Neural cell (in vitro differentiated cells): ENCODE measurements around the gene LRRC63. TPM values are rescaled to one million over a fixed set of nuclear protein-coding genes. Genes with fewer than 3 reads are reported as not detected.
A peak's percentile ranks its signal among the peaks of the same experiment; 100 is the strongest.
"Not testable (repeated sequence)": the region's sequence is repeated elsewhere in the genome, so short reads cannot be mapped to it uniquely, and the experiment has no call there.

Experiments
- H2AFZ ChIP-seq: fragments of 200-600, 300-800 bp; sonication (generic), shearing (Covaris generic); 2 replicates; pipeline ENCODE4 v1.6.0; 2014; ENCODE audit warnings: low read depth, mild to moderate bottlenecking, antibody characterized with exemption, low read length, moderate library complexity
- H3F3A ChIP-seq: fragments of 200-600 bp; shearing (Covaris generic); 2 replicates; pipeline ENCODE4 v1.6.1; 2016; ENCODE audit warnings: mild to moderate bottlenecking, moderate library complexity, mixed read lengths, antibody characterized with exemption, low read length; ENCODE audit not compliant: insufficient read depth, poor library complexity, severe bottlenecking
- H3K27ac ChIP-seq: fragments of 200-600, 300-800 bp; sonication (generic), shearing (Covaris generic); 2 replicates; pipeline ENCODE4 v1.5.1; 2014; ENCODE audit warnings: mild to moderate bottlenecking, low read length, moderate library complexity
- H3K27me3 ChIP-seq: fragments of 300-800, 200-600 bp; sonication (generic), shearing (Covaris generic); 2 replicates; pipeline ENCODE4 v1.6.0; 2014; ENCODE audit warnings: mild to moderate bottlenecking, low read depth, low read length, moderate library complexity; ENCODE audit not compliant: insufficient read depth
- H3K36me3 ChIP-seq: fragments of 300-800, 200-600 bp; sonication (generic), shearing (Covaris generic); 2 replicates; pipeline ENCODE4 v1.5.1; 2014; ENCODE audit warnings: mild to moderate bottlenecking, antibody characterized with exemption, low read length, moderate library complexity; ENCODE audit not compliant: insufficient read depth
- H3K4me2 ChIP-seq: fragments of 300-800, 200-600 bp; sonication (generic), shearing (Covaris generic); 2 replicates; pipeline ENCODE4 v1.6.0; 2014; ENCODE audit warnings: mild to moderate bottlenecking, low read length
- H3K4me3 ChIP-seq: fragments of 300-800, 200-600 bp; sonication (generic), shearing (Covaris generic); 2 replicates; pipeline ENCODE4 v1.5.1; 2014; ENCODE audit warnings: mild to moderate bottlenecking, low read length, moderate library complexity
- H3K79me2 ChIP-seq: fragments of 200-600 bp; shearing (Covaris generic); replicated peaks from 2 replicates; pipeline ENCODE4 v1.6.0; 2014; ENCODE audit warnings: mild to moderate bottlenecking, low read length, moderate library complexity; ENCODE audit not compliant: insufficient read depth
- H3K9ac ChIP-seq: fragments of 300-800, 200-600 bp; sonication (generic), shearing (Covaris generic); 2 replicates; pipeline ENCODE4 v1.6.1; 2016; ENCODE audit warnings: mild to moderate bottlenecking, low read length, mixed read lengths
- H3K9me2 ChIP-seq: fragments of 200-600 bp; shearing (Covaris generic); 2 replicates; pipeline ENCODE4 v1.6.1; 2016; ENCODE audit warnings: mild to moderate bottlenecking, low read length, mixed read lengths; ENCODE audit not compliant: insufficient read depth
- H3K9me3 ChIP-seq: fragments of 200-600, 300-800 bp; sonication (generic), shearing (Covaris generic); 2 replicates; pipeline ENCODE4 v1.6.1; 2016; ENCODE audit warnings: mild to moderate bottlenecking, mixed run types, low read length, moderate library complexity, mixed read lengths
- H4K20me1 ChIP-seq: fragments of 200-600 bp; shearing (Covaris generic); 2 replicates; pipeline ENCODE4 v1.6.1; 2016; ENCODE audit warnings: mild to moderate bottlenecking, mixed run types; ENCODE audit not compliant: insufficient read depth
- CTCF ChIP-seq: fragments of 450-650 bp; IDR thresholded peaks from 2 replicates; pipeline ENCODE4 v1.5.1; 2014; ENCODE audit warnings: antibody characterized with exemption, mild to moderate bottlenecking, moderate library complexity; ENCODE audit not compliant: poor library complexity, severe bottlenecking
- EP300 ChIP-seq: fragments of 450-650 bp; conservative IDR thresholded peaks from 2 replicates; pipeline ENCODE4 v1.6.1; 2014; ENCODE audit warnings: antibody characterized with exemption, mild to moderate bottlenecking, moderate library complexity; ENCODE audit not compliant: poor library complexity, severe bottlenecking
- EZH2 ChIP-seq: fragments of 200-600, 300-800 bp; shearing (Covaris generic), sonication (generic); IDR thresholded peaks from 2 replicates; pipeline ENCODE4 v1.6.1; 2014; ENCODE audit warnings: antibody characterized with exemption, low read length, borderline replicate concordance, mild to moderate bottlenecking; ENCODE audit not compliant: insufficient read depth, poor library complexity, severe bottlenecking
- MXI1 ChIP-seq: fragments of 450-650 bp; conservative IDR thresholded peaks from 2 replicates; pipeline ENCODE4 v1.6.1; 2014; ENCODE audit warnings: antibody characterized with exemption, mild to moderate bottlenecking; ENCODE audit not compliant: poor library complexity, severe bottlenecking
- POLR2AphosphoS5 ChIP-seq: IDR thresholded peaks from 2 replicates; pipeline ENCODE4 v1.6.1; 2012
- RAD21 ChIP-seq: fragments of 450-650 bp; conservative IDR thresholded peaks from 2 replicates; pipeline ENCODE4 v1.6.1; 2014; ENCODE audit warnings: antibody characterized with exemption, mild to moderate bottlenecking, moderate library complexity
- REST ChIP-seq: IDR thresholded peaks from 2 replicates; pipeline ENCODE4 v1.6.1; 2012; ENCODE audit warnings: borderline replicate concordance
- SMC3 ChIP-seq: fragments of 450-650 bp; conservative IDR thresholded peaks from 2 replicates; pipeline ENCODE4 v1.6.1; 2014; ENCODE audit warnings: antibody characterized with exemption, mild to moderate bottlenecking, moderate library complexity; ENCODE audit not compliant: poor library complexity
- TAF1 ChIP-seq: IDR thresholded peaks from 2 replicates; pipeline ENCODE4 v1.6.1; 2012; ENCODE audit warnings: low read depth
- polyA minus RNA-seq: library from RNA; depleted of rRNA, polyadenylated mRNA; stranded (reverse); fragments of >200 nt; gene quantifications from 2 replicates; pipeline ENCODE4 v1.2.3, GENCODE V29; 2014
- polyA plus RNA-seq: library from polyadenylated mRNA; depleted of rRNA; stranded (reverse); fragments of >200 nt; gene quantifications from 2 replicates; pipeline ENCODE4 v1.2.3, GENCODE V29; 2014

Gene LRRC63
- polyA plus RNA-seq (not detected in 2 replicates), polyA minus RNA-seq (not detected in 2 replicates)

GRCh38 chr13:46211483-46212351 lies at the start of gene LRRC63:
Gene LRRC63, plus strand, starts transcription at chr13:46211928. Its CDS starts 1,107 bp downstream, at chr13:46213035.
- Histone ChIP-seq H3K36me3 (no peaks in the 10 kb centered on the region), H3K4me2 (no peak within 1 kb of the TSS), H3K9me2 (no peaks in the 10 kb centered on the region), H3K9me3 (no peaks in the 10 kb centered on the region), H3K79me2 (no peaks in the 10 kb centered on the region), H3K27me3 (peaks cover 10% of the 10 kb centered on the region), H3F3A (no peaks in the 10 kb centered on the region), H4K20me1 (no peaks in the 10 kb centered on the region), H3K27ac (no peak within 1 kb of the TSS), H3K9ac (no peak within 1 kb of the TSS), H2AFZ (no peak within 1 kb of the TSS), H3K4me3 (peak within 1 kb of the TSS; percentile 61)
- no peak for TF ChIP-seq EZH2
- no peak for TF ChIP-seq SMC3
- no peak for TF ChIP-seq EP300
- no peak for TF ChIP-seq TAF1
- TF ChIP-seq CTCF, result no peak
- no peak for TF ChIP-seq MXI1
- TF ChIP-seq REST, result no peak
- TF ChIP-seq POLR2AphosphoS5, result no peak
- TF ChIP-seq RAD21, result no peak

GRCh38 chr13:46162741-46163140 lies 49.0 kb upstream of the LRRC63 start:
- not testable (repeated sequence) for H3K9me2 ChIP-seq, H3K9ac ChIP-seq, H3F3A ChIP-seq, H2AFZ ChIP-seq, H3K79me2 ChIP-seq, H3K27me3 ChIP-seq, H3K36me3 ChIP-seq, H3K9me3 ChIP-seq, H3K4me2 ChIP-seq, H3K27ac ChIP-seq, H3K4me3 ChIP-seq, H4K20me1 ChIP-seq
